Measurements from ENCODE around the gene WDR27.
A peak's percentile ranks its signal among the peaks of the same experiment; 100 is the strongest.

WDR27 gene

DNA sequence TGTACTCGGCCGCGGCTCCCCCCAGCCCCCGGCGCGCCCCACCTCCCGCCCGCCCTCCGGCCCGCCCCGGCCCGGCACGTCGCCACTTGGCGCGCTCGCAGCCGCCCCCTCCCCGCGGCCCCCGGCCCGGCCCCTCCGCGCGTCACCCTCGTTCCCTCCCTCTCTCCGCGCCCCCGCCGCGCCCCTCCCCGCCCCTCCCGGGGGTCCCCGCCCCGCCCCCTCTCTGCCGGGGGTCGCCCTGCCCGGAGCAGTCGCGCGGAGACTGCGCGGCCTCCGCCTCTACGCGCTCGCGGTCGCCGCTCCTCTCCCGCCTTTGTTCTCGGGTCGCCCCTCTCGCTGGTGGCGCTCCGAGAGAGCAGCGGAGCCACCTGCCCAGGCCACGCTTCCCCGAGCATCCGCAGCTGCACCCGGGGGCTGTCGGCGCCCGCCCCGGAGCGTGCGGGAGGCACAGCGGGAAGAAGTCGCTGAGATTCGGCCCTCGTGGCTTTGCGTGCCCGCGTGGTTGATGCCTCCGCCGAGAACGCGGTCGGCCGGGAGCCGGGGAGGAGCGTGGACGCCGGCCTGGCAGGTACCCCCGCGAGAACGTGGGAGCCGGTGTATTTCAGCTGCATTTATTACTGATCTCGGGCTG lies 22.8 kb upstream of the WDR27 start, which contains the start of gene PHF10 (continued):
- TF ChIP-seq SP7 (tag by site-specific recombination; IDR thresholded peaks at IDR 0.05) (peak; percentile 57), ZNF677 (tag by site-specific recombination; IDR thresholded peaks at IDR 0.05) (0 out of 2 replicates have a peak, but pooled peaks have one; percentile 29), ZEB2 (tag by site-specific recombination; IDR thresholded peaks at IDR 0.05) (peak; percentile 83), ZSCAN30 (tag by site-specific recombination; IDR thresholded peaks at IDR 0.05) (peak; percentile 29; the same call in 1 of the 2 replicates), SCRT2 (tag by site-specific recombination; IDR thresholded peaks at IDR 0.05) (peak; percentile 55; the same call in 1 of the 2 replicates), ZNF341 (tag by site-specific recombination; IDR thresholded peaks at IDR 0.05; ENCODE audit: low read depth) (peak; percentile 50; the same call in 1 of the 2 replicates), ZNF701 (tag by site-specific recombination; IDR thresholded peaks at IDR 0.05) (no peak), ZNF324 (tag by site-specific recombination; IDR thresholded peaks at IDR 0.05) (no peak), ZNF843 (tag by site-specific recombination; IDR thresholded peaks at IDR 0.05) (peak; percentile 34; the same call in 1 of the 2 replicates), GFI1B (tag by site-specific recombination; IDR thresholded peaks at IDR 0.05) (peak; percentile 35; the same call in 1 of the 2 replicates), ZXDB (tag by site-specific recombination; IDR thresholded peaks at IDR 0.05) (peak; percentile 72), KLF8 (tag by site-specific recombination; IDR thresholded peaks at IDR 0.05) (peak; percentile 72; the same call in 1 of the 2 replicates)
- TF ChIP-seq, protein P1, sequence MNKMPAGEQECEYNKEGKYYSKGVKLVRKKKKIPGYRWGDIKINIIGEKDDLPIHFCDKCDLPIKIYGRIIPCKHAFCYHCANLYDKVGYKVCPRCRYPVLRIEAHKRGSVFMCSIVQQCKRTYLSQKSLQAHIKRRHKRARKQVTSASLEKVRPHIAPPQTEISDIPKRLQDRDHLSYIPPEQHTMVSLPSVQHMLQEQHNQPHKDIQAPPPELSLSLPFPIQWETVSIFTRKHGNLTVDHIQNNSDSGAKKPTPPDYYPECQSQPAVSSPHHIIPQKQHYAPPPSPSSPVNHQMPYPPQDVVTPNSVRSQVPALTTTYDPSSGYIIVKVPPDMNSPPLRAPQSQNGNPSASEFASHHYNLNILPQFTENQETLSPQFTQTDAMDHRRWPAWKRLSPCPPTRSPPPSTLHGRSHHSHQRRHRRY (tag by site-specific recombination; IDR thresholded peaks at IDR 0.05) = no peak
- TF ChIP-seq, protein P2, sequence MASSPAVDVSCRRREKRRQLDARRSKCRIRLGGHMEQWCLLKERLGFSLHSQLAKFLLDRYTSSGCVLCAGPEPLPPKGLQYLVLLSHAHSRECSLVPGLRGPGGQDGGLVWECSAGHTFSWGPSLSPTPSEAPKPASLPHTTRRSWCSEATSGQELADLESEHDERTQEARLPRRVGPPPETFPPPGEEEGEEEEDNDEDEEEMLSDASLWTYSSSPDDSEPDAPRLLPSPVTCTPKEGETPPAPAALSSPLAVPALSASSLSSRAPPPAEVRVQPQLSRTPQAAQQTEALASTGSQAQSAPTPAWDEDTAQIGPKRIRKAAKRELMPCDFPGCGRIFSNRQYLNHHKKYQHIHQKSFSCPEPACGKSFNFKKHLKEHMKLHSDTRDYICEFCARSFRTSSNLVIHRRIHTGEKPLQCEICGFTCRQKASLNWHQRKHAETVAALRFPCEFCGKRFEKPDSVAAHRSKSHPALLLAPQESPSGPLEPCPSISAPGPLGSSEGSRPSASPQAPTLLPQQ (tag by site-specific recombination; IDR thresholded peaks at IDR 0.05) = peak; percentile 68; the same call in 1 of the 2 replicates
- TF ChIP-seq, protein P3, sequence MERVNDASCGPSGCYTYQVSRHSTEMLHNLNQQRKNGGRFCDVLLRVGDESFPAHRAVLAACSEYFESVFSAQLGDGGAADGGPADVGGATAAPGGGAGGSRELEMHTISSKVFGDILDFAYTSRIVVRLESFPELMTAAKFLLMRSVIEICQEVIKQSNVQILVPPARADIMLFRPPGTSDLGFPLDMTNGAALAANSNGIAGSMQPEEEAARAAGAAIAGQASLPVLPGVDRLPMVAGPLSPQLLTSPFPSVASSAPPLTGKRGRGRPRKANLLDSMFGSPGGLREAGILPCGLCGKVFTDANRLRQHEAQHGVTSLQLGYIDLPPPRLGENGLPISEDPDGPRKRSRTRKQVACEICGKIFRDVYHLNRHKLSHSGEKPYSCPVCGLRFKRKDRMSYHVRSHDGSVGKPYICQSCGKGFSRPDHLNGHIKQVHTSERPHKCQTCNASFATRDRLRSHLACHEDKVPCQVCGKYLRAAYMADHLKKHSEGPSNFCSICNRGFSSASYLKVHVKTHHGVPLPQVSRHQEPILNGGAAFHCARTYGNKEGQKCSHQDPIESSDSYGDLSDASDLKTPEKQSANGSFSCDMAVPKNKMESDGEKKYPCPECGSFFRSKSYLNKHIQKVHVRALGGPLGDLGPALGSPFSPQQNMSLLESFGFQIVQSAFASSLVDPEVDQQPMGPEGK (tag by site-specific recombination; IDR thresholded peaks at IDR 0.05) = peak; percentile 66
- TF ChIP-seq, protein P4, sequence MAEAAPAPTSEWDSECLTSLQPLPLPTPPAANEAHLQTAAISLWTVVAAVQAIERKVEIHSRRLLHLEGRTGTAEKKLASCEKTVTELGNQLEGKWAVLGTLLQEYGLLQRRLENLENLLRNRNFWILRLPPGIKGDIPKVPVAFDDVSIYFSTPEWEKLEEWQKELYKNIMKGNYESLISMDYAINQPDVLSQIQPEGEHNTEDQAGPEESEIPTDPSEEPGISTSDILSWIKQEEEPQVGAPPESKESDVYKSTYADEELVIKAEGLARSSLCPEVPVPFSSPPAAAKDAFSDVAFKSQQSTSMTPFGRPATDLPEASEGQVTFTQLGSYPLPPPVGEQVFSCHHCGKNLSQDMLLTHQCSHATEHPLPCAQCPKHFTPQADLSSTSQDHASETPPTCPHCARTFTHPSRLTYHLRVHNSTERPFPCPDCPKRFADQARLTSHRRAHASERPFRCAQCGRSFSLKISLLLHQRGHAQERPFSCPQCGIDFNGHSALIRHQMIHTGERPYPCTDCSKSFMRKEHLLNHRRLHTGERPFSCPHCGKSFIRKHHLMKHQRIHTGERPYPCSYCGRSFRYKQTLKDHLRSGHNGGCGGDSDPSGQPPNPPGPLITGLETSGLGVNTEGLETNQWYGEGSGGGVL (tag by site-specific recombination; IDR thresholded peaks at IDR 0.05) = peak; percentile 51; the same call in 1 of the 2 replicates

DNA sequence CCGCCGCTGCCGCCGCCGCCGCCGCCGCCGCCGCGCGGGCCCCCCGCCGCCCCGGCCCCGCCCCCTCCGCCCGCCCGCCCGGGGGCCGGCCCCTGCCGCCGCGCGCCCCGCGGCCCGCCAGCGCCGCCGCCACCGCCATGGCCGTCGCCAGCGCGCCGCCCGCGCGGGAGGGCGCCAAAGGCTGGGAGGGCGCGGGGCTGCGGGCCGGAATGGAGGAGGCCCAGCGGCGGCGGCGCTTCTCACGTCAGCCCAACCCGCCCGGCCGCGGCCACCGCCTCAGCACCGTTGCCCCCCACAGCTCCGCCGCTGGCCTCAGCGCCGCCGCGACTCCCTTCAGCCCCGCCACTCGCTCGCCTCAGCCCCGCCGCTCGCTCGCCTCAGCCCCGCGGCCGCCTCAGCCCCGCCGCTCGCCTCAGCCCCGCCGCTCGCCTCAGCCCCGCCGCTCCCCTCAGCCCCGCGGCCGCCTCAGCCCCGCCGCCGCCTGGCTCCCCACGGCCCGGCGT lies 22.2 kb upstream of the WDR27 start:
- Histone ChIP-seq H3K4me1 (ENCODE audit: control insufficient read depth, insufficient read depth, low read length) (0 out of 2 replicates have a peak, but pooled peaks cover 4% of the 10 kb centered on the region), H3K9me3 (ENCODE audit: control insufficient read depth, insufficient read depth, low read depth, low read length) (no peaks in the 10 kb centered on the region), H3K4me3 (ENCODE audit: low read depth, low read length) (peak overlapping the region; percentile 89), H3K27ac (ENCODE audit: extremely low read depth, low read depth, low read length) (peak overlapping the region; percentile 93), H3K36me3 (ENCODE audit: control insufficient read depth in 2 of 2, insufficient read depth in 1 of 2, low read length in 2 of 2) (peaks cover 0 to 3% of the 10 kb centered on the region in 2 experiments; a peak in 1 of 3 replicates)
- ChIA-PET CTCF (no interaction called here), POLR2A (interaction anchor here (2.3 to 3.2 kb wide), 3 partner anchors 22 to 31 kb away, joined by 5 to 33 read pairs (median 21); partner anchors contain the start of genes C6orf120, DYNLT2, ERMARD and WDR27)
- no peak for TF ChIP-seq ZXDB (tag by site-specific recombination; IDR thresholded peaks at IDR 0.05)
- peak; percentile 59; the same call in 1 of the 2 replicates for TF ChIP-seq HOXC10 (CRISPR knock-in tag; IDR thresholded peaks at IDR 0.05)

Data from HEK293 (cell line).